Fibroblast of pulmonary artery (primary cell): ENCODE measurements around the gene MARCKSL1.

Experiments used
- DNase-seq: peaks from one replicate; pipeline ENCODE4 v3.0.0-alpha.2; 2010; ENCODE audit warnings: low read depth
- H3K4me3 ChIP-seq: replicated peaks from 2 replicates; pipeline ENCODE4 v1.5.1; 2011; ENCODE audit warnings: low read depth, mild to moderate bottlenecking, control low read depth, low read length, moderate library complexity
- TF ChIP-seq, protein P1 (sequence below): IDR thresholded peaks from 2 replicates; pipeline ENCODE4 v1.5.1; 2011; ENCODE audit warnings: mild to moderate bottlenecking, control low read depth, low read length, inconsistent platforms; ENCODE audit errors: missing control alignments

MARCKSL1 gene

DNA sequence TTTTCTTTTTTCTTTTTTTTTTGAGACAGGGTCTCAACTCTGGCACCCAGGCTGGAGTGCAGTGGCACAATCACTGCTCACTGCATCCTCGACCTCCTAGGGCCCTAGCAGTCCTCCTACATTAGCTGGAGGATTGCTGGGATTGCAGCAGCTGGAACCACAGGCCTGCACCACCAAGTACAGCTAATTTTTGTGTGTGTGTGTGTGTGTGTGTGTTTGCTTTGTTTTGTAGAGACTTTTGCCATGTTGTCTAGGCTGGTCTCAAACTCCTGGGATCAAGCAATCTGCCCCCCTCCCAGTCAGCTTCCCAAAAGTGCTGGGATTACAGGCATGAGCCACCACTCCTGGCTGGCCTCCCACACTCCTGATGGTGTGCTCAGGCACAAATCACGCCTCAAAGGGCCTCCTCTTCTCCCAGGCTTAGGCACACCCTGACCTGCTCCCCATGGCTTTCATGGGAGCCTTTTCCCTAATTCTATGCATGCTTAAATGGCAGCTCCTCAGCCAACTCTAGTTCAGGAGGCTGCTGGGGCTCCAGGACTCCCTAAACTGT, 16.9 kb upstream of the MARCKSL1 start:
- DNase-seq: peak; percentile 41
- TF ChIP-seq, protein P1, sequence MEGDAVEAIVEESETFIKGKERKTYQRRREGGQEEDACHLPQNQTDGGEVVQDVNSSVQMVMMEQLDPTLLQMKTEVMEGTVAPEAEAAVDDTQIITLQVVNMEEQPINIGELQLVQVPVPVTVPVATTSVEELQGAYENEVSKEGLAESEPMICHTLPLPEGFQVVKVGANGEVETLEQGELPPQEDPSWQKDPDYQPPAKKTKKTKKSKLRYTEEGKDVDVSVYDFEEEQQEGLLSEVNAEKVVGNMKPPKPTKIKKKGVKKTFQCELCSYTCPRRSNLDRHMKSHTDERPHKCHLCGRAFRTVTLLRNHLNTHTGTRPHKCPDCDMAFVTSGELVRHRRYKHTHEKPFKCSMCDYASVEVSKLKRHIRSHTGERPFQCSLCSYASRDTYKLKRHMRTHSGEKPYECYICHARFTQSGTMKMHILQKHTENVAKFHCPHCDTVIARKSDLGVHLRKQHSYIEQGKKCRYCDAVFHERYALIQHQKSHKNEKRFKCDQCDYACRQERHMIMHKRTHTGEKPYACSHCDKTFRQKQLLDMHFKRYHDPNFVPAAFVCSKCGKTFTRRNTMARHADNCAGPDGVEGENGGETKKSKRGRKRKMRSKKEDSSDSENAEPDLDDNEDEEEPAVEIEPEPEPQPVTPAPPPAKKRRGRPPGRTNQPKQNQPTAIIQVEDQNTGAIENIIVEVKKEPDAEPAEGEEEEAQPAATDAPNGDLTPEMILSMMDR: no peak

GRCh38 chr1:32352239-32352745, 16.3 kb upstream of the MARCKSL1 start:
- peak overlapping the region; percentile 64 for H3K4me3 ChIP-seq
- TF ChIP-seq, protein P1: no peak
- no peak for DNase-seq

More for the DNA sequence above, 16.9 kb upstream of the MARCKSL1 start:
- peak overlapping the region; percentile 64 for H3K4me3 ChIP-seq

GRCh38 chr1:32351399-32352238, 15.6 kb upstream of the MARCKSL1 start:
- DNase-seq: peak; percentile 94
- peak overlapping the region; percentile 64 for H3K4me3 ChIP-seq
- TF ChIP-seq, protein P1: no peak

DNA sequence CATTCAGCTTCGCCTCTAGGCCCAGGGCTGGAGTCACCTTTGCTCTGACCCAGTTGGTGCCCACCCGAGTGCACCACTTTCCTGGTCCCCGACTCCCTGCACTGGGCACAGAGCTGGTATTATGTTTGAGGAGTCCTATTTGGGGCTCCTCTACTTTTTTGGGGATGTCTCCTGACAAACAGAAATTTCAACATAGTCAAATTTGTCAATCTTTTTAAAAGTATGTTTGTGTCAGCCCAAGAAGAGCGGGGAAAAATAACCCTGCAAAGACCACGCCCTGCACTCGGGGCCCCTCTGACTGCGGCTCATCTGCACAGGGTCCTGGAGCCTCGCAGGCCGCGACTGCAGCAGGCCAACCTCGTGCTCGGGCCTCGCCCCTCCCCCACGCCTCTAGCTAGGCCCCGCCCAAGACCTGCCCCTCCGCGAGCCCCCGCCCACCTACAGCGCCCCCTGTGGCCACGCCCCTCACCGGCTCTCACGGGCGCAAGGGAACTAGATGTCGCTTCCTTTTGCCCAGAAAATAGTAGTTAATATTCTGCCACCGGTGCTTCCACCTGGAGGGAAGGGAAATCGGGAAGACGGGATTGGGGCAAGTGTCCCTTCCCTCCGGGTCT, 14.9 kb upstream of the MARCKSL1 start:
- H3K4me3 ChIP-seq: peak overlapping the region; percentile 64
- TF ChIP-seq, protein P1: peak; percentile 33
- DNase-seq: peak; percentile 74

DNA sequence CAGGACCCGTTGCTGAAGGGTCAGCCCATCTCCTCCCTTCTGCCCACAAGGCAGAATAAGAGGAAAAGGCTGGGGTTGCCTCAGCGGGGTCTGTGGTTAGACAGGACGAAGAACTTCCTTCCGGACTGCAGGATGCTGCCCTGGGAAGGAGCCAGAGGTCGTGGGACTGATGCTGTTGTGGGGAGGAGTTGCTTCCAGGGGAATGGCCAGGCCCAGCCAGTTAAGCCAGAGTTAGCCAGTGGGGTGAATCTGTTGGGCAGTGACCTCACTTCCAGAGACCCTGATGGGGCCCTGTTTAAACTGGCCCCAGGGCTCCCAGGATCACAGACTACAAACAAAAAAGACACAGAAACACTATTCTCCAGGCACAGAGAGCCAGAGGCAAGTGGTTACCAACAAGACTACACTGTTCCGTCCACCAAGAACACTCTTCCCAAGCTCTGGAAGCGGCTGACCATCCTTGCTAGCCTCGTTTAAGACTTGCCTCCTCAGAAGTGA, 13.2 kb upstream of the MARCKSL1 start:
- DNase-seq: peak; percentile 94
- no peak overlapping the region for H3K4me3 ChIP-seq

GRCh38 chr1:32346532-32347157, 10.6 kb upstream of the MARCKSL1 start:
- DNase-seq: no peak
- H3K4me3 ChIP-seq: no peak overlapping the region
- TF ChIP-seq, protein P1: no peak

More for the DNA sequence above, 13.2 kb upstream of the MARCKSL1 start:
- TF ChIP-seq, protein P1: no peak
